NCI-H128 (cell line): Measurements from ENCODE around the gene GPI.
A peak's percentile ranks its signal among the peaks of the same experiment; 100 is the strongest.
"Not testable (repeated sequence)": the region's sequence is repeated elsewhere in the genome, so short reads cannot be mapped to it uniquely, and the experiment has no call there.

Experiments
- DNase-seq: peaks from one replicate; lab custom pipeline; 2025; ENCODE audit not compliant: unreplicated experiment; lab: John Stamatoyannopoulos, UW

GPI gene

DNA sequence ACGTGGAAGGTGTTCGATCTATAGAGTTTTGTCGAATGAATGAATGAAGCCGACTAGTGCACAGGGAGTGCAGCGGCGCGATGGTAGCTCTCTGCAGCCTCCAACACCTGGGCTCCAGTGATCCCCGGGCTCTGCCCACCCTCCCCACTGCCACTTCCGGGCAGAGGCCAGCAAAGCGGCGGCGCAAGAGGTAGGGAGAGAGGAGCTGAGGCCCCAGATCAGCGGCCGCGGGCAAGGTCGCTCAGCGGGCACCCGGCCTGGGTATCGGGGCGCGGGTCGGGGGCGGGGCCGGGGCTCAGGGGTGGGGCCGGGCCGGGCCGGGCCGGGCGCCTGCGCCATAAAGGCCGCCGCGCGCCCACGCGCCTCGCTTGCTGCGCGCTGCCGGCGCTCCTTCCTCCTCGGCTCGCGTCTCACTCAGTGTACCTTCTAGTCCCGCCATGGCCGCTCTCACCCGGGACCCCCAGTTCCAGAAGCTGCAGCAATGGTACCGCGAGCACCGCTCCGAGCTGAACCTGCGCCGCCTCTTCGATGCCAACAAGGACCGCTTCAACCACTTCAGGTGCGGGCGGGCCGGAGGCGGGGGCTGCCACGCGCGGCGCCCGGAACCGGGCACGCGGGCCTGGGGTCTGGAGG, at the start of gene GPI:
Gene GPI (plus strand): TSS at position 367 of the 633 bp plus-strand sequence. CDS start 71 bp downstream, at position 438.
- DNase-seq, result peak; percentile 60

DNA sequence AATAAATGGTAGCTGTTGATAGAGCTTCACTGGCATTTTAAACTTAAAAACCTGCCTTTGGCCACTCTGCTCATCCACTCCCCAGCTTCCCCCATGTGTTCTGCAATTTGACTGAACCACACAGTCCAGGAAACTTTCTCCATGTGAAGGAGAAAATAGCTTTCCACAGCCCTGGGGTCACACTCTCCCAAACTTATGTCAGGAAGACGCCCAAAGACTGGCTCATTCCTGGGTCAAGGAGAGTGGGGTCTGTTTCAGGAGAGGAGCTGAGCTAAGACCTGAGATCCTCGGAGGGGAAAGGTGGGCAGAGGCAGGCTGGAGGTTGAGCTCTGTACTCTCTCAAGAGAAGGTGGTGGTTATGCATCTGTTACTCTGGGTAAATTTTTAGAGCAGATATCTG, 48.7 kb upstream of the GPI start:
- DNase-seq, result no peak

DNA sequence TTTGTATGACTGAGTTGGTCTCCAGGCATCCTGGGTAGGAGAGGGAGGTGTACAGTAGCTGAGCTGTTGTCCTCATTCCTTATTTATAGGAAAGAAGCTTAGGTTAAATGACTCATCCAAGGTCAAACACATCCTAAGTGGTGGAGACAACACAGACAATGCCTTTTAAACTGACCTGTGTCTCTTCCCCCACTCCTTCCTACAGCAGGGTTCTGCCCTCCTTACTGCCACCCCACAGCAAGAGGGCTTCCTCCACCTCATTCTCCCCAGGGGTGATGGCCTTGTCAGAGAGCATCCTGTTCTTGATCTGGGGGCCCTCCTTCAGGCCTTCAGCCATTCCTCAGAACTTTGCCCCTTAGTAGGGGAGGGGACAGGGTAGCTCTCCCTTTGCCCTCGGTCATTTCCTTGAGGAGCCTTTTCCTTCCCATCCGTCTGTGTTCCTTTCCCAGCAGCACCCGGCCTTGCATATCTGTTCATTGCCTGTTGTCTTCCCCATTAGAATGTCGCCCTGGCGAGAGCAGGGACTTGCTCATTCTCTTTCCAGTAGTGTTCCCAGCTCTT, 48.2 kb upstream of the GPI start:
- no peak for DNase-seq

DNA sequence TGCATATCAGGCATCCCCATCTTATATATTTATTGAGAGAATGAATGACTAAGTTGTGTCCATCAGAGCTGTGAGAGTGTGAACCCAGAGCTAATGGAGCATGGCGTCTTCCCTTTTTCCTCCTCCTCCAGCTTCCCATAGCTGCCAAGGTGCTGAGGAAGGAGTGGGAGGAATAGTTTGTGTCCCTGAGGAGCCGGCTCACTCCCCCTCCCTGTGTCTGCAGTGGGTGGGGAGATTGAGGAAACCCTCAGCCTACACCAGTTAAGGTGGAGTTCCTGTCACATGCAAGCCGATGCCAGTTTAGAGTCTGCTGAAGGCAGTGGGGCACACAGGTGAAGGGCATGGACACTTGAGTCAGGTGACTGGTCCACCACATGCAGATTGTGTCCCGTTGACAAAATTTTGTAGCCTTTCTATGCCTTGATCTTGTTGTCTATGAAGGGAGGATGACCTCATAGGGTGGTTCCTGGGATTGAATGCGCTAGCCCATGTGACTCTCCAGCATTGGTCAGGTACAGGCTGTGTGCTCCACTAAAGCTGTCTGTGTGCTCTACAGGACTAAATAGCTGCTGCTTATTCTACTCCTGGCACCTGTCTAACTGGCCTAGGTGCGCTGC, 47.6 kb upstream of the GPI start:
- DNase-seq, result no peak

DNA sequence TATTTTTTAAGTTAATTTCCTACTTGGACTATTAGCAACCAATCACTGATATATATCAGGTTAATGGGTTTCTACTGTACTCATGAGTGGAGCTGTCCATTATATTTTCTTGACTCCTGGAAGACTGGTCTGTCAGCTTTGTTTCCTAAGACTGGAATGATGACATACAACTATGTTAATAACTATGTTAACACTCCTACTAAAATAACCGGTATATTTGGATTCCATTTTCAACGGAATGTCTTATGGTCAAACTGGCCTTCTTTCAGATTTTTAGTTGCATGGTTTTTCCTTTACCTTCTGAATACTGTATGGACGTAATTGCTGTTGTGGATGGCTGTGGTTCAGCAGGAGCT, 45.8 kb upstream of the GPI start:
- no peak for DNase-seq

DNA sequence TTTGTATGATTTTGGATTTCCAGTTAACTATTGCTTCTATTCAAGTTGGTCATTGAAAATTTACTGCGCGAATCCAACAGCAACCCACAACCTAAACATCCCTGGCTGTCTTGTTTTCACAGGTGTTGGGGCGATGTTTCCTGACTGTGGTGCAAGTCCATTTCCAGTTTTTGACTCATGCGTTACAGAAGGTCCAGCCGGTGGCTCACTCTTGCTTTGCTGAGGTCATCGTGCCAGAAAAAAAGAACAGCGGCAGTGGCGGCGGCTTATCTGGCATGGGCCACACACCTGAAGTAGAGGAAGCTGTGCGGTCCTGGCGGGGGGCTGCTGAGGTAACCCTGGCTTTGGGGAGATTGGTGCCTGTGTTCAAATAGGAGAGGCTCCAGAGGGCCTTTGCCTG, 45.2 kb upstream of the GPI start:
- no peak for DNase-seq

DNA sequence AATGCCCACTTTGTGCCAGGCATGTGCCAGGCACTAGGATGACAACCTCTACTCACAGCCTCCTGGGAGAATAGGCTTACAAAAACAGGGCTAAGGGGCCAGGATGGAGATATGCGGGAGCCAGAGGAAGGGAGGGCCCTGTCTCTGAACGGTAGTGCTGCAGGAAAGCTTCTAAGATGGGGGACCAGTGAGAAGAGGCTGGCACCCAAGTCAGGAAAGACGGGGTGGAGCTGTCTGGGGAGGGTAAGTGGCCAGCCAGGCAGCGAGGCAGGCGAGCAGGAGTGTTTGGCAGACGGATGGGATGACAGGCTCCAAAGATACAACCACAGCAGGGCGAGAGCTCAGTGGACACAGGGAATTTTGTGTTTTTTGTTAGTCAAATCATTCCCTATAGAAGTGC, 44.7 kb upstream of the GPI start:
- no peak for DNase-seq

DNA sequence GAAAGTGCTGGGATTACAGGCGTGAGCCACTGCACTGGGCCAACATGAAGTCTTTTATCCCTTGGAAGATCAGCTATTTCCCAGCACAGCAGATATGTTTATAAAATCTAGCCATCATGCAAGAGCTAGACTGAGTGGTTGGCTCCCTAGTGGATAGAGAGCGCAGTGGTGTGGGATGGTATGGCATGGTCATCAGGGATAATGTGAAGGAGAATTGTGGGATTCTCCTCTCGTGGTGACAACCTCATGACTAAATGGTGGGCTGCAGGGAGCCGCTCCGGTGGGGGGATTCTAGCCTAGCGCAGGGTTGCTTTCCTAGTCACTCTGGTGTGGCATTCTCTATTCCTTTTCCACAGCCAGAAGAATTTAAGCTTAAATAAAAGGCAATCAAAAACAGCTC, 43.3 kb upstream of the GPI start:
- no peak for DNase-seq

DNA sequence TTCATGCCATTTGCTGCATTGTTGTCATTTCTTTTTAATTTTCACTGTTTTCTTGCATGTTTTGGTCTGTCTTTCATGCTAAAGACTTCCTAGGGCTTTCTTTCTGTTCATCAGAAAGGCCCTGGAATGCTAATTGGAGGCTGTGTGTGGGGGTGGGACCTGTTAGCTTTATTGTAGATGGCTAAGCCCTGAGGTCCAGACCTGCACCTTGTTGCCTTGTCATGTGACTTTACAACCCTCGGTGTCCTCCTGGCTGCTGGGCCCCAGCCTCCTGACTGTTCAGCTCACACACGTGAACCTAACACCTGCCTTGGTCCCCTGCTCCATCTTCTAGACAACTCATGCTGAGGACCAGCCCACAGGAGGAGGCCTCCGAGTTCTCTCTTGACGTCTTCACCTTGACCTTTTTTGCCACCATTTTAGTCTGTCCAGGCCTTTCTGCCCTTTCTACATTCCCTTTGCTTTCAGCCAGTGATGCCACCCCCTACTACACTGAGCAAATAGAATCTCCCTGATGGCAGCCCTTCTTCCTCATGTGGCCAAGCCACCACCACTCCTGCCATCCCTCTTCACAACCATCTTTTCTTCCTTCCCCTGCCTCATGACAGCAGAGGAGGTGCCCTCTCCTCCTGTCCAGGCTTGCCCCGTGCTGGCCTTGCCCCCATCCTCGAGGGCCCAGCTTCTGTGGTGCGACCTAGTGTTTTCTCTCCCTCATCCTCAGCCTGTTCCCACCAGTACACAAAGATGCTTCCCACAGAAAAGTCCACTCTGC, 41.4 kb upstream of the GPI start:
- DNase-seq, result no peak

DNA sequence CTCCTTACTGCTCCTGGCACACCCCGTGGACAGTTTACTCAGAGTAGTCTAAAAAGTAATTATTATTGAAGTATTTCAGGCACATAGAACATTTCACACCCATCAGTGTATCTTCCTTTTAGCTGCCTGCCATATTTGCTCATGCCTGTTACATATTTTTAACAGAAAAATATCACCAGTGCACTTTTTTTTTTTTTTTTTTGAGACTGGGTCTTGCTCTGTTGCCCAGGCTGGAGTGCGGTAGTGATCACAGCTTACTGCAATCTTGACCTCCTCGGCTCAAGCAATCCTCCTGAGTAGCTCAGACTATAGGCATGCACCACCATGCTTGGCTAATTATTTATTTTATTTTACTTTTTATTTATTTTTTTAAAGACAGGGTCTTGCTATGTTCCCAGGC, 40.7 kb upstream of the GPI start:
- no peak for DNase-seq

DNA sequence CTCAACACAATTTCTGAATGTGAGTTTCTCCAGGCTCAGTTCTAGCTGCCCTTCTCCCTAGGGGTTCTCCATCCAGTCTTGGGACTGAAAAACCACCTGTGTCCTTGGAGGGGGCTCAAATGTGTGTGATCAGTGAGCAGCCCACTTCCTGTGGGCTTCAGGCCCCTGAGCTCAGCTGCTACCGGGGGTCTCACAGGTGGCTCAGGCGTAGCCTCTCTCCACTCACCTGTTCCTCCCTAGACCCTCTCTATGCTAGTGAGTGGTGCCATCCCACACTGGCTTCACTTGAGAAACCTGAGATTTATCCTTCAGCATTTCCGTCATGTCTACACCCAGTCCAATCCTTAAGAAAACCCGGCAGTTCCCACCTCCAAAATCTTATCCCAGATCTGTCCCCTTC, 39.8 kb upstream of the GPI start:
- no peak for DNase-seq

DNA sequence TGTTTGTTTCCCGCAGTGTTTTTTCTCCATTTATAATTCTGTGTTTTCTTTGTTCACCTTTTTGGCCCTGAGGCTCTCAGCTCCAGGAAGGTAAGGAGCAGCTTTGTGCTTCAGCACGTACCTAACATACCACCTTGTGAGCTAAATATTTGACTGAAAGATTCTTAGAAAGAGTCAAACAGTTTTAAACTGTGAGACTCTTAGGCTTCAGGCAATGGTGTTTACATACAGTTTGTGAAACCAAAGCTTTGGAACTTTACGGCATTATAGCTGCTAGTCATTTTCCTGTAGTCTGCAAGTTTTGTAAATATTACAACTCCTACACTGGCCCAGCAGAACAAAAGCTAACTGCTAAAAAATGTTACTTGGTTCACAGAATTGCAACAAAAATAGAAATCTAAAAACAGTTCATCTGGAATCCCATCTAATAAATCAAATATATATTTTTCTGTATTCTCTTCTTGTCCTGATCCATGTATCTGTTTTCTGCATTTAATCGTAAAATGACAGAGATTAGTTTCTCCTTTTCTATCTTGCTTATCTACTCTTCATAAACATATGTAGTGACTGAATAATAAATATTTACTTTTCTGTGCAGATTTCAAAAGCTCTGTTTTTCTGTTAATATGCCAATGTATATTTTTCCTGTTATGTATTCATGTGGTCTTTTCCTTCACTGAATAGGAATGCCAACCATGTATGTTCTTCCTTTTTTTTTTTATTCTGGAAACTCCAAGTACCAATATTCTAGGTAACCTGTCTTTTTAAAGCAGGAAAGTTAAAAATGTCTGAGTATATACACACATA, 38.8 kb upstream of the GPI start:
- no peak for DNase-seq

DNA sequence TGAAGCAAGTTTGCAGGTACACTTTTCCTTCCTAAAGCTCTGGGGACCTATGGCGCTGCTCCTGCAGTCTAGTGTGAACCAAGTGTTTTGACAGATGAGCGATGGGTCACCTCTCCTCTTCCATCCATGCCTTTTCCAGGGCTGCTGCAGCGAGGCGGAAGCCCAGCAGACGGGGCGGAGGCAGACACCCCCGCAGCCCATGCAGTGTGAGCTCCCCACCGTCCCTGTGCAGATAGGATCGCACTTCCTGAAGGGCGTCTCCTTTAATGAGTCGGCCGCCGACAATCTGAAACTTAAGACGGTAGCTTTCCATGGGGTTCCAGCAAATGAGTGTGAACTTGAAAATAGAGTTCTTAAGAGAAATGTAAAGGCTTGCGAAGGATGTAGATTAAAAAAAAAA, 37.1 kb upstream of the GPI start:
- DNase-seq, result no peak

DNA sequence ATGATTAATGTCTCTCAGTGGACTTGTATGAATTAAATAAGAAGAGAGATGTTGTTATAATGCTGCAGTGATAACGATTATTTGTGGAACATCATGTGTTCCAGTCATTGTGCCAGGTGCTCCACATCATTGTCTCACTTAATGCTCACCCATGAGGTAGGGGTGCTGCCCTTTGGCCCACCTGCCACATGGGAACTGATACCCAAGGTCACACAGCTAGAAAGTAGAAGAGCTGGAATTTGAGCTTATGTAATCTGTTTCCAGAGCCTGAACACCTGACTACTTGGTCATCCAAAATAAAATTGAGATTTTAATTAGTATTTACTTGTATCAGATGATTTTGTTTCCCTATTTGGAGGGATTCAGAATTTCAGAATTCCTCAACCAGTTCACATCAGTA, 36.0 kb upstream of the GPI start:
- DNase-seq, result no peak

DNA sequence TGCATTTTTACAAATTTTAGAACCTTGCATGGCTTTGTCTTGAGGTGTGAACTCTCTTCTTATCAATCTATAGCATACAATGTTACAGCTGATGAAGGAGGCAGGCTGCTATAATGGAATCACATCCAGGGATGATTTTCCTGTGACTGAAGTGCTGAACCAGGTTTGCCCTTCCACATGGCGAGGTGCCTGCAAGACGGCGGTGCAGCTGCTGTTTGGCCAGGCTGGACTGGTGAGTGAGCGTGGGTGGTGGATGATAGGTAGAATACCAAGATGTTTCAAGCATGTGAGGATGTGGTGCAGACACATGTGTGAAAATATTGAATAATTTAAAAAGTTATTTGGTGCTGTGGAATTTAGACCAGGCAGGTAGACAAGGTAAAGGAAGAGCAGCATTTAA, 34.9 kb upstream of the GPI start:
- no peak for DNase-seq

DNA sequence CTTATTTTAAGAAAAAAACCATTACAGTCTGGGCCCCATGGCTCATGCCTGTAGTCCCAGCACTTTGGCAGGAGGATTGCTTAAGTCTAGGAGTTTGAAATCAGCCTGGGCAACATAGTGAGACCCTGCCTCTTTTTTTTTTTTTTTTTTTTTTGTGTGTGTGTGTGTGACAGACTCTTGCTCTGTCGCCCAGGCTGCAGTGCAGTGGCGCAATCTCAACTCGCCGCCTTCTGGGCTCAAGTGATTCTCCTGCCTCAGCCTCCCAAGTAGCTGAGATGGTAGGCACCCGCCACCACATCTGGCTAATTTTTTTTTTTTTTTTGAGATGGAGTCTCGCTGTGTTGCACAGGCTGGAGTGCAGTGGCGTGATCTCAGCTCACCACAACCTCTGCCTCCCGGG, 34.4 kb upstream of the GPI start:
- not testable (repeated sequence) for DNase-seq

DNA sequence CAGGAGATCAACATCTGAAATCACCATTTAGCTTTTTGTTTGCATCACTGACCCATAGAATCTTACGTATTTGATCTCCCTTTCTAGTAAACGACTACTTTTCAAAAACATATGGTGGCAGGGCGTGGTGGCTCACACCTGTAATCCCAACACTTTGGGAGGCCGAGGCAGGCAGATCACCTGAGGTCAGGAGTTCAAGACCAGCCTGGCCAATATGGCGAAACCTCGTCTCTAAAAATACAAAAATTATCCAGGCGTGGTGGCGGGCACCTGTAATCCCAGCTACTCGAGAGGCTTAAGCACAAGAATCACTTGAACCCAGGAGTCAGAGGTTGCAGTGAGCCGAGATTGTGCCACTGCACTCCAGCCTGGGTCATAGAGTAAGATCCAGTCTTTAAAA, 33.4 kb upstream of the GPI start:
- not testable (repeated sequence) for DNase-seq

DNA sequence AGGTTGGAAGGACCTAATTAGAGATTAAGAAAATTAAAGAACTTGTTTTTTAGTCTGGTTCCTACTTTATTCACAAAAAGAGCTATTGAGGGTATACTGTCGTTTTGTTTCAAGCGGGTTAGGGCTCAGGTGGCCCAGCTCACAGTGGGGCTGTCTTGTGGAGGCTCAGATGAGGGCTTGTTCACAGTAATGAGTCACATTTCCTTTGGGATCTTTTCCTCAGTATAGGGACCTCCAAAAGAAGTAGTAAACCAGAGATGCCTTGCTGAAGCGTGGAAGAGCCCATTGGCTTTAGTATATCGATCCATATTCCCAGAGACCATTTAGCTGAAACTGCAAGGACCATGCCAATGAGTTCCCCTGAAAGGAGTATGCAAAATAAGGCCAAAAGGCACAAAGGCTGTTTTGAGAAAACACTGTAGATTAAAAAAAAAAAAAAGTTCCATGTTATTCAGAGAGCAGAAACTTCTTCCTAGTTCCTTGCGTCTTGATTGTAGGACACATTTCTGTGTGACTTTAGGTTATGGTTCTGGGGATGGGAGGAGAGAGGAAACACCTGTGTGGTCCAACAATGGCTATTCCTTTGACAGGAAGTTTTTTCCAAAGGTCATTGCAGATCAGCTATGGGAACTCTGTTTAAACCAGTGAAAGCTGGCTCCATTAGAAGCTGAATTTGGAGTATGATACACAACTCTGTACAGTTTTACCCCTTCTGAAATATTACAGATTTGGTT, 32.8 kb upstream of the GPI start:
- no peak for DNase-seq

DNA sequence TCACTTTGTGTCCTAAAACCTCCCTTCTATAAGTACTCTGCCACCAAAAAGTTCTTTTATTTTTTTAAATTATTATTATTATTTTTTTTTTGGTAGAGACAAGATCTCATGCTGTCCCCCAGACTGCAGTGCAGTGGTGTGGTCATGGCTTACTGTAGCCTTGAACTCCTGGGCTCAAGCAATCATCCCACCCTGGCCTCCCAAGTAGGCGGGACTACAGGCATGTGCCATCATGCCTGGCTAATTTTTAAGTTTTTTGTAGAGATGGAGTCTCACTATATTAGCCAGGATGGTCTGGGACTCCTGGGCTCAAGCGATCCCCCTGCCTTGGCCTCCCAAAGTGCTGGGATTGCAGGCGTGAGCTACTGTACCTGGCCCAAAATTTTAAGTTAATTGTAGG, 29.1 kb upstream of the GPI start:
- DNase-seq, result no peak

DNA sequence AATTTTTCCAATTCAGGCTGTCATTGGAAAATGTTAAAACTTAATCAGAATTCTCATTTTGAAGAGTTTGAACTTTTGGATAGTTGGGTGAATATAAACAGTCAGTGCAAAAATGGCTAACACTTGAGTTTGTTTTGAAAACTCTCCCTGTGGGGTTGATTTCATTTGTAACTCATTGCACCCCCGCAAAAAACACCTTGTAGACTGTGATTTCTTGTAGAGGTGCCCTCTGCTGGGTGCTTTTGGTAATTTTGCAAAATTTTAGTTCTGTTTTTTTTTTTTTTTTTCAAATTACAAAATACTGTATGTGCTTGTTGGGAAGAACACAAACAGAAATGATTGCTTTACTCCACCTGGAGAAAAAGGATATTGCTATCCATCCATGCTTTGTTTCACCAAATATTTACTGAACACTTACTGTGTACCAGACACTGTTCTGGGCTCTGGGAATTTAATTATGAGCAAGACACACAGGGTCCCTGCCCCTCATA, 28.2 kb upstream of the GPI start:
- DNase-seq, result no peak

DNA sequence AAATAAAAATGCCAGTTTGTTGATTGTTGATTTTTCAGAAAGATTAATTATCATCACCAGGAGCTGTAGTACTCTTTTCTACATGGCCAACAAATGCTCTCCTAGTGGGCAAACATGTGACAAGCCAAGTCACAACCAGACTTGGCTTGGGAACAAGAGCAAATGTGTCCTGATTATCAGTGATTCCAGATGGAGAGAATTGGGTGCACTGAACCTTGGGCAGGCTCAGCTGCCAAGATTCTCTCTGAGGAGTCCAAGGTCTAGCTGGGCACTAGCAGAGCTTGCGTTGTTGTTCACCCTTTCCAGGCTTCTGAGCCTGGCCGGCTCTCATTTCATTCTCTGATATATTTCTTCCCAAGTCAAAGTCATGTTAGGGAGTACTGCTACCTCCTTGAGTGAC, 27.3 kb upstream of the GPI start:
- no peak for DNase-seq
